HG03108 (cell line): Measurements from ENCODE around the gene IGLL1.

ENCODE experiments used
- ATAC-seq: cut with Tn5 transposase; IDR thresholded peaks from one replicate; pipeline ENCODE4 v1.9.1; 2021; ENCODE audit warnings: moderate library complexity; ENCODE audit not compliant: unreplicated experiment

Gene IGLL1

DNA sequence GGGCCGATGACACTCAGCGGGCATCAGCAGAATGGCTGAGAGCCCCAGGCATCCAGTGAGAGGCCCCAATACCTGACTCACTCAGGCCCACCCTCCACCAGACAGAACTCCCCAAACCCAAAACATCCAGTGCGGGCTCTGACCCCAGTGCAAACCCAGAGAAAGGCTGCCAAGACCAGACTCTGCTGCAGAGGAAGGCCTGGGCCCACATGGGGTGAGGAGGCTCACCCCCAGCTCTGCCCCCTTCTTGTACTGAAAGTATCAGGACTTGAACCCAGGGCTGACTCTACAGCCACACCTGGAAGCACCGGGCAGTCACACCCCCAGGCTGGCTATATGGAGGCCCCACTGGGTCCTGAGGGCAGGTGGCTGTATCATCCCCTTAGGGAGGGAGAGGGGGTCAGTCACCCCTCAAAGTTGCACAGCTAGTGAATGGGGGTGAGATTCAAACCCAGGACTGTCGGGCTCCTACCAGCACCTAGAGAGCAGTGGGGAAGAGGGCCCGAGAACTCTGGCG lies 49.3 kb downstream of the IGLL1 start:
- no peak for ATAC-seq

- no peak for ATAC-seq
These were observed 50.0 kb downstream of the IGLL1 start for GRCh38 chr22:23530106-23530505.

GRCh38 chr22:23529166-23530103 lies 50.7 kb downstream of the IGLL1 start:
- no peak for ATAC-seq

DNA sequence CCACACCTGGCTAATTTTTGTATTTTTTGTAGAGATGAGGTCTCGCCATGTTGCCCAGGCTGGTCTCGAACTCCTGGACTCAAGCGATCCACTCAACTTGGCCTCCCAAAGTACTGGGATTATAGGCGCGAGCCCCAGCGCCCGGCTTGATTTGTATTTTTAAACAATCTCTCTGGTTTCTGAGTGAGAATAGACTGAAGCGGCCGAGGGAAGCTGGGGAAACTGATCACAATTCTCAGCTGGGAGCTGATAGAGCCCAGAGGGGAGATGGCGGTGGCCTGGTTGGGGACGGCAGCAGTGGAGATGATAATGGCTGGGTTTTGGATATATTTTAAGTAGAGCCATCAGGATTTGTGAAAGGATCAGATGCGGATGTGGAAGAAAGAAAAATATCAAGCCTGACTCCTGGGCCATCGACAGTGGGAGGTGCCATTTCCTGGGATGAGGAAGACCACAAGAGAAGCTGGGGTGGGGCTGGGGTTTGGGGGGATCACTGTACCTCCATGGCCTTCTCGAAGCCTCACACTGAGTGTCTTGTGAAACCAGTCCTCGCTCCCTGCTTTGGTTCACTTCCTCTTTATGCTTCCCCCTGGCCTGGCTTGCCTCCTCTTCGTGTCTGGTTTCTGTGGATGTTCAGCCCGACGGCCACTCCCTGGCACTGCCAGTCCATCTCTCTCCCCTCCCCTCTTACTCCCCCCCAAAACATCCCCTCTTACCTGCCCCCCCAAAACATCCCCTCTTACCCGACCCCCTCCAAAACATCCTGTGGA lies 51.9 kb downstream of the IGLL1 start:
- no peak for ATAC-seq

DNA sequence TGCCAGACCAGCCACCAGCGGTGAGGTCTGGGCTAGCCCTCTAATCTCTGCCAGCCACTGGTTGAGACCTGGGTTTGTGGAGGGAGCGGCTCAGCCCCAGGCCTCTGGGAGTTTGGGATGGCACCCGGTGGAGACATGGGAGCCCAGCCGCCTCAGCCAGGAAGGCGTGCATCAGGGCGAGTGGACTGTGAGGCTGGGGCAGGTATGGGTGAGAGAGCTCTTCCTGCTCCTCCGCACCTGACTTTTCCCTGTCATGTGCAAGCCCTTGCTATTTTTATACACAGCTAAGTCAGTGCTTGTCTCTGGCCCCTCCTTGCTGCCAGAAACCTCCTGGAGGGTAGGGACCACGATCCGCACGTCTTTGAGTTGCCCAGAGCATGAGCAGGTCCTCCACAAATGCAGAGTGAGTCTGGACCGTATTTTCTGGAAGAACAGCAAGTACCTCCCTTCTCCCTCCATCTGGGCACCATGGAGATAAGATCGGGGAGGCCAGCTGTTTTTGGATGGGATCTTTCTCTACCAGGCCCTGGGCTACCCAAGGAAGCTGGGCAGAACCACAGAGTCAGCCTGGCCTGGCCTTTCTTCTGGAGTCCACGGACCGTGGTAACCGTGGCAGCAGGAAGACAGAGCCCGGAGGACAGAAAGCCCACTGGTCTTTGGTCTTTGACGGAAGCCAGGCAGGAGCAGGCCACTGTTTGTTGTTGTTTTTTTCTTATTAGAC lies 53.3 kb downstream of the IGLL1 start:
- no peak for ATAC-seq

GRCh38 chr22:23525510-23525909 lies 54.6 kb downstream of the IGLL1 start:
- no peak for ATAC-seq

GRCh38 chr22:23524226-23524625 lies 55.9 kb downstream of the IGLL1 start:
- no peak for ATAC-seq

- ATAC-seq, result no peak
These were observed 56.4 kb downstream of the IGLL1 start for GRCh38 chr22:23523713-23524112.
